Vagina (tissue), 2 donors: Measurements from ENCODE around the gene MAP2K7.

Experiments used
- CTCF ChIP-seq, 3 experiments: fragments of 450-650 bp in 2 of 3; fragments of 200-600 bp in 1 of 3; sonication (generic) in 1 of 3; IDR thresholded peaks; one replicate each; pipeline ENCODE4 v1.5.1; 2017 to 2019; ENCODE audit warnings: antibody characterized with exemption in 3 of 3, mild to moderate bottlenecking in 2 of 3, moderate library complexity in 2 of 3
- POLR2AphosphoS5 ChIP-seq, 2 donors: sonication (generic); formaldehyde crosslinking; IDR thresholded peaks; one replicate each; pipeline ENCODE4 v1.9.0; 2017; ENCODE audit warnings: antibody characterized with exemption in 2 of 2, mild to moderate bottlenecking in 2 of 2, low read depth in 1 of 2; ENCODE audit not compliant: insufficient read depth in 1 of 2

DNA sequence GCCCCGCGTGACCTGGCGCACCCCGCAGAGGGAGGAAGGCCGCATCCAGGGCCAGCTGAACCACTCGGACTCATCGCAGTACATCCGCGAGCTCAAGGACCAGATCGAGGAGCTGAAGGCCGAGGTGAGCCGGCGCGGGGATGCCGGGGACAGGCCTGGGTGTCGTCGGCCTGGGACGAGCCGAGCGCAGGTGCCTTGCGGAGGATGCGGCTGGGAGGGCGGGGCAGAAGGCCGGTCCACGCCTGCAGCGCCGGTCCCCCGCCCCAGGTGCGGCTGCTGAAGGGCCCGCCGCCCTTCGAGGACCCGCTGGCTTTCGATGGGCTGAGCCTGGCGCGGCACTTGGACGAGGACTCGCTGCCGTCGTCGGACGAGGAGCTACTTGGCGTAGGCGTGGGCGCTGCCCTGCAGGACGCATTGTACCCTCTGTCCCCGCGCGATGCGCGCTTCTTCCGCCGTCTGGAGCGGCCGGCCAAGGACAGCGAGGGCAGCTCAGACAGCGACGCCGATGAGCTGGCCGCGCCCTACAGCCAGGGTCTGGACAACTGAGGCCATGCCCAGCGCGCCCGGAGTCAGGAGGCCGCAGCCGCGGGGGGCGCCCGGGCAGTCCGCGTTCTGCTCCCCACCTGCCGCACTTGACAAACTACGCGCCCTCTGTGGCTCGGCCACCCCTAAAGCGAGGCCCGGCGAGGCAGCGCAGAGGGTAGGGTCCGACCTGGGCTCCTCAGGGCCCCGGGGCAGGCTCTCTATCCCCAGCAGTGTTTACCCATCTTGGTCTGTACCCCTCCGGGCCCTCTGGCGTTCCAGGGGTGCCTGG lies 40.3 kb upstream of the MAP2K7 start:
- no peak for TF ChIP-seq POLR2AphosphoS5 (IDR thresholded peaks at IDR 0.05; ENCODE audit: insufficient read depth in 1 of 2, low read depth in 1 of 2)
- TF ChIP-seq CTCF (IDR thresholded peaks at IDR 0.05): no peak
